ENCODE results near the gene TTC8. TPM values are rescaled to one million over a fixed set of nuclear protein-coding genes. Genes with fewer than 3 reads are reported as not detected.

The TTC8 gene
- polyA plus RNA-seq (2012; rRNA removed) = 51.6 and 73.9 TPM in 2 replicates
- 62.8 and 66.2 TPM in 2 replicates for polyA plus RNA-seq (2012; cell fraction: cytosol; rRNA removed)
- polyA plus RNA-seq (2012; cell fraction: nucleus; rRNA removed) = 58.0 and 80.1 TPM in 2 replicates

DNA sequence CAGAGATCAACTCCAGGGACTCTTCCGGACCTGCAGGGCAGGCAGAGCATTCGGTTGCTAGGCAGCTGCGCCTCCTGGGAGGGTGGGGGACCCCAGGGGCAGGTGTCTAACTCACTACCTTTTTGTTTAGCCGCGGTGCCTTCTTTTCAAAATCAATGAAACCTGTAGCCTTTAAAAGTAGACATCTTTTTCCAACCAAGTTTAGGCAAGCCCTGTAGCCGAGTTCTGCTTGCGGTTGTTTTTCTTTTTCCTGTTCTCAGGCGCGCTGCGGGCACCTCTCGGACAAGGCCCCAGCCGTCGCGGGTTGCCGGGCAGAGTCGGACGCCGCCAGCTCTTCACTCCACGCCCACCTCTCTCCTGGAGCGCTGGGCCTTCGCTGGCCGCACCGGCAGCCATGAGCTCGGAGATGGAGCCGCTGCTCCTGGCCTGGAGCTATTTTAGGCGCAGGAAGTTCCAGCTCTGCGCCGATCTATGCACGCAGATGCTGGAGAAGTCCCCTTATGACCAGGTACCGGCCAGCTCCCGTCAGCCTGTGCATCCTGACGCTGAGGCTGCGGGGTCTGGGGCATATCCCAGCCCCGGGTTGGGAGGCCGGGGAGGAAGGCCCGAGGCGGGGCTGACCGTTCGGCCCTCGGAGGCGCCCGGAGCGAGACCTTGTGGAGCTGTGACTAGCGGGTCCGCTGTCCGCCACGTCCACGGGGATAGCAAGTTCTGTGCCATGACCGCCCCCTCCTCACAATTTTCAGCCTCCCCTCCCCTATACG lies at the start of gene TTC8:
Gene TTC8 (plus strand): TSS at position 338 of the 764 bp plus-strand sequence. CDS start 57 bp downstream, at position 395.
- H4K20me1 ChIP-seq (ENCODE audit: insufficient read depth) = no peaks in the 10 kb centered on the region
- H3K9ac ChIP-seq = peak within 1 kb of the TSS; percentile 79
- TF ChIP-seq RAD21 (IDR thresholded peaks at IDR 0.05; ENCODE audit: low read length) = peak; percentile 12
- peak; percentile 33 to 52; a peak in 2 of 4 replicates for TF ChIP-seq EP300 (IDR thresholded peaks at IDR 0.05; ENCODE audit: borderline replicate concordance in 1 of 2, low read depth in 1 of 2, low read length in 1 of 2)
- 0 out of 2 replicates have a peak, but pooled peaks have one; percentile 2 for TF ChIP-seq TCF12 (IDR thresholded peaks at IDR 0.05)
- TF ChIP-seq CHD2 (IDR thresholded peaks at IDR 0.05; ENCODE audit: low read length, partially characterized antibody) = peak; percentile 7
- peak; percentile 29; the same call in 1 of the 2 replicates for TF ChIP-seq SIN3A (IDR thresholded peaks at IDR 0.05; ENCODE audit: borderline replicate concordance, low read depth, low read length)
- peak; percentile 98 for TF ChIP-seq POLR2AphosphoS5 (IDR thresholded peaks at IDR 0.05; ENCODE audit: low read depth, low read length)
- TF ChIP-seq RCOR1 (IDR thresholded peaks at IDR 0.05; ENCODE audit: low read length) = 0 out of 2 replicates have a peak, but pooled peaks have one; percentile 19
- TF ChIP-seq, protein P1, sequence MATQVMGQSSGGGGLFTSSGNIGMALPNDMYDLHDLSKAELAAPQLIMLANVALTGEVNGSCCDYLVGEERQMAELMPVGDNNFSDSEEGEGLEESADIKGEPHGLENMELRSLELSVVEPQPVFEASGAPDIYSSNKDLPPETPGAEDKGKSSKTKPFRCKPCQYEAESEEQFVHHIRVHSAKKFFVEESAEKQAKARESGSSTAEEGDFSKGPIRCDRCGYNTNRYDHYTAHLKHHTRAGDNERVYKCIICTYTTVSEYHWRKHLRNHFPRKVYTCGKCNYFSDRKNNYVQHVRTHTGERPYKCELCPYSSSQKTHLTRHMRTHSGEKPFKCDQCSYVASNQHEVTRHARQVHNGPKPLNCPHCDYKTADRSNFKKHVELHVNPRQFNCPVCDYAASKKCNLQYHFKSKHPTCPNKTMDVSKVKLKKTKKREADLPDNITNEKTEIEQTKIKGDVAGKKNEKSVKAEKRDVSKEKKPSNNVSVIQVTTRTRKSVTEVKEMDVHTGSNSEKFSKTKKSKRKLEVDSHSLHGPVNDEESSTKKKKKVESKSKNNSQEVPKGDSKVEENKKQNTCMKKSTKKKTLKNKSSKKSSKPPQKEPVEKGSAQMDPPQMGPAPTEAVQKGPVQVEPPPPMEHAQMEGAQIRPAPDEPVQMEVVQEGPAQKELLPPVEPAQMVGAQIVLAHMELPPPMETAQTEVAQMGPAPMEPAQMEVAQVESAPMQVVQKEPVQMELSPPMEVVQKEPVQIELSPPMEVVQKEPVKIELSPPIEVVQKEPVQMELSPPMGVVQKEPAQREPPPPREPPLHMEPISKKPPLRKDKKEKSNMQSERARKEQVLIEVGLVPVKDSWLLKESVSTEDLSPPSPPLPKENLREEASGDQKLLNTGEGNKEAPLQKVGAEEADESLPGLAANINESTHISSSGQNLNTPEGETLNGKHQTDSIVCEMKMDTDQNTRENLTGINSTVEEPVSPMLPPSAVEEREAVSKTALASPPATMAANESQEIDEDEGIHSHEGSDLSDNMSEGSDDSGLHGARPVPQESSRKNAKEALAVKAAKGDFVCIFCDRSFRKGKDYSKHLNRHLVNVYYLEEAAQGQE (IDR thresholded peaks at IDR 0.05; ENCODE audit: low read depth, low read length) = no peak
- no peak for TF ChIP-seq EZH2phosphoT487 (IDR thresholded peaks at IDR 0.05; ENCODE audit: borderline replicate concordance, low read depth)
- no peak for TF ChIP-seq PBX3 (IDR thresholded peaks at IDR 0.05)
- no peak for TF ChIP-seq FOSL2 (IDR thresholded peaks at IDR 0.05; ENCODE audit: borderline replicate concordance, low read depth)
- peak; percentile 50; the same call in 1 of the 2 replicates for TF ChIP-seq ELF1 (IDR thresholded peaks at IDR 0.05)
- TF ChIP-seq, protein P2, sequence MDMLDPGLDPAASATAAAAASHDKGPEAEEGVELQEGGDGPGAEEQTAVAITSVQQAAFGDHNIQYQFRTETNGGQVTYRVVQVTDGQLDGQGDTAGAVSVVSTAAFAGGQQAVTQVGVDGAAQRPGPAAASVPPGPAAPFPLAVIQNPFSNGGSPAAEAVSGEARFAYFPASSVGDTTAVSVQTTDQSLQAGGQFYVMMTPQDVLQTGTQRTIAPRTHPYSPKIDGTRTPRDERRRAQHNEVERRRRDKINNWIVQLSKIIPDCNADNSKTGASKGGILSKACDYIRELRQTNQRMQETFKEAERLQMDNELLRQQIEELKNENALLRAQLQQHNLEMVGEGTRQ (IDR thresholded peaks at IDR 0.05; ENCODE audit: borderline replicate concordance, low read depth, low read length) = no peak
- peak; percentile 74; the same call in 1 of the 2 replicates for TF ChIP-seq MXI1 (IDR thresholded peaks at IDR 0.05; ENCODE audit: low read depth, low read length)
- peak; percentile 84 for TF ChIP-seq YY1 (IDR thresholded peaks at IDR 0.05; ENCODE audit: low read depth)
- no peak for TF ChIP-seq TEAD4 (IDR thresholded peaks at IDR 0.05; ENCODE audit: borderline replicate concordance, insufficient read depth)
- TF ChIP-seq, protein P3, sequence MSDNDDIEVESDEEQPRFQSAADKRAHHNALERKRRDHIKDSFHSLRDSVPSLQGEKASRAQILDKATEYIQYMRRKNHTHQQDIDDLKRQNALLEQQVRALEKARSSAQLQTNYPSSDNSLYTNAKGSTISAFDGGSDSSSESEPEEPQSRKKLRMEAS (IDR thresholded peaks at IDR 0.05; ENCODE audit: low read depth) = peak; percentile 69
- peak; percentile 80; the same call in 1 of the 2 replicates for TF ChIP-seq TAF1 (IDR thresholded peaks at IDR 0.05; ENCODE audit: borderline replicate concordance, low read depth, low read length)
- TF ChIP-seq JUND (IDR thresholded peaks at IDR 0.05) = no peak
- no peak for TF ChIP-seq GATA2 (CRISPR knock-in tag; IDR thresholded peaks at IDR 0.05)
- peak; percentile 97 for TF ChIP-seq RFX5 (IDR thresholded peaks at IDR 0.05; ENCODE audit: low read length)
- H3K79me2 ChIP-seq (ENCODE audit: insufficient read depth) = peaks cover 44% of the 10 kb centered on the region
- H3K4me3 ChIP-seq (ENCODE audit: low read depth in 2 of 2, low read length in 1 of 2) = peak within 1 kb of the TSS; percentile 75 to 95
- H3F3A ChIP-seq (replicated peaks; ENCODE audit: insufficient read depth) = peaks cover 6% of the 10 kb centered on the region
- WGBS (ENCODE audit: low lambda C conversion rate) = 1% methylated on average over 29 of the region's 50 CpGs
- no peaks in the 10 kb centered on the region for H3K27me3 ChIP-seq (ENCODE audit: insufficient read depth)
- no peaks in the 10 kb centered on the region for H3K9me2 ChIP-seq
- H3K4me1 ChIP-seq (ENCODE audit: control insufficient read depth in 1 of 2, insufficient read depth in 2 of 2, low read depth in 1 of 2, low read length in 1 of 2) = peaks cover 10 to 27% of the 10 kb centered on the region in 2 experiments; a peak in 3 of 4 replicates
- peak within 1 kb of the TSS; percentile 70 for H3K4me2 ChIP-seq
- peak within 1 kb of the TSS; percentile 97 for H2AFZ ChIP-seq (ENCODE audit: low read depth)
- H3K36me3 ChIP-seq (replicated peaks in 1 of 2; ENCODE audit: control insufficient read depth in 1 of 2, insufficient read depth in 2 of 2, low read length in 1 of 2) = no peaks in the 10 kb centered on the region
- POLR2A ChIA-PET = interaction anchor here (0.5 to 6.5 kb wide), 26 partner anchors 9 to 1562 kb away, joined by 3 to 92 read pairs (median 5); partner anchors contain the start of gene EML5
- no peaks in the 10 kb centered on the region for H3K9me3 ChIP-seq
- peak; percentile 87 for DNase-seq
- CTCF ChIA-PET = interaction anchor here (0.8 to 6.9 kb wide), 11 partner anchors 18 to 190 kb away, joined by 3 to 49 read pairs (median 4); partner anchors contain the start of gene EML5
- peak within 1 kb of the TSS; percentile 81 to 100 for H3K27ac ChIP-seq (ENCODE audit: low read depth in 2 of 2, low read length in 1 of 2)

Measured in SK-N-SH (cell line).